HEK293 (cell line): ENCODE measurements around the gene PAPLN.

ENCODE experiments used
- ZBTB17 ChIP-seq: fragments of 450-650 bp; formaldehyde crosslinking; IDR thresholded peaks from 2 replicates; pipeline ENCODE4 v1.5.1; 2016; ENCODE audit warnings: missing biosample characterization, missing genetic modification characterization
- ZNF18 ChIP-seq: fragments of 450-650 bp; formaldehyde crosslinking; IDR thresholded peaks from 2 replicates; pipeline ENCODE4 v1.5.1; 2016; ENCODE audit warnings: missing biosample characterization, missing genetic modification characterization
- ZNF23 ChIP-seq: fragments of 450-650 bp; formaldehyde crosslinking; IDR thresholded peaks from 2 replicates; pipeline ENCODE4 v1.5.1; 2016; ENCODE audit warnings: missing biosample characterization, missing genetic modification characterization, borderline replicate concordance
- ZNF530 ChIP-seq: fragments of 450-650 bp; formaldehyde crosslinking; IDR thresholded peaks from 2 replicates; pipeline ENCODE4 v1.5.1; 2016; ENCODE audit warnings: low read depth, missing biosample characterization, missing genetic modification characterization
- ZSCAN16 ChIP-seq: fragments of 450-650 bp; formaldehyde crosslinking; IDR thresholded peaks from 2 replicates; pipeline ENCODE4 v1.5.1; 2016; ENCODE audit warnings: missing biosample characterization, missing genetic modification characterization

- TF ChIP-seq ZNF18 (tag by site-specific recombination) (no peak), ZNF23 (tag by site-specific recombination) (no peak), ZBTB17 (no peak), ZSCAN16 (tag by site-specific recombination) (no peak), ZNF530 (tag by site-specific recombination) (no peak)
Observed at GRCh38 chr14:73289308-73289707, 52.0 kb downstream of the PAPLN start.
